HG02973 (cell line): ENCODE data around the gene PTPN2.
"Not testable (repeated sequence)": the region's sequence is repeated elsewhere in the genome, so short reads cannot be mapped to it uniquely, and the experiment has no call there.

ENCODE experiments used
- ATAC-seq: cut with Tn5 transposase; IDR thresholded peaks from one replicate; pipeline ENCODE4 v1.9.1; 2021; ENCODE audit warnings: moderate library complexity; ENCODE audit not compliant: unreplicated experiment

PTPN2 gene

GRCh38 chr18:12895014-12895413, 11.0 kb upstream of the PTPN2 start:
- no peak for ATAC-seq

- no peak for ATAC-seq
Measured at GRCh38 chr18:12891561-12891960, 7.5 kb upstream of the PTPN2 start.

GRCh38 chr18:12890964-12891363, 6.9 kb upstream of the PTPN2 start:
- no peak for ATAC-seq

- no peak for ATAC-seq
Measured at GRCh38 chr18:12886498-12887126, 2.6 kb upstream of the PTPN2 start.

GRCh38 chr18:12885500-12885899, 1.5 kb upstream of the PTPN2 start:
- no peak for ATAC-seq

GRCh38 chr18:12884406-12885323, 628 bp upstream of the PTPN2 start:
- no peak for ATAC-seq

- peak; percentile 12 for ATAC-seq
Measured at GRCh38 chr18:12883372-12883683, 709 bp downstream of the PTPN2 start.

- no peak for ATAC-seq
Measured at GRCh38 chr18:12882453-12883371, 1.3 kb downstream of the PTPN2 start.

- no peak for ATAC-seq
Measured at GRCh38 chr18:12880541-12880910, 3.5 kb downstream of the PTPN2 start.

- ATAC-seq: no peak
Measured at GRCh38 chr18:12879840-12880540, 4.0 kb downstream of the PTPN2 start.

- not testable (repeated sequence) for ATAC-seq
Measured at GRCh38 chr18:12874992-12875391, 9.0 kb downstream of the PTPN2 start.

GRCh38 chr18:12873961-12874567, 10.0 kb downstream of the PTPN2 start:
- ATAC-seq: not testable (repeated sequence)

- no peak for ATAC-seq
Measured at GRCh38 chr18:12872408-12872807, 11.6 kb downstream of the PTPN2 start.

- ATAC-seq: no peak
Measured at GRCh38 chr18:12868576-12868975, 15.5 kb downstream of the PTPN2 start.

- ATAC-seq: no peak
Measured at GRCh38 chr18:12867441-12868123, 16.5 kb downstream of the PTPN2 start.

- ATAC-seq: no peak
Measured at GRCh38 chr18:12863687-12864216, 20.3 kb downstream of the PTPN2 start.

GRCh38 chr18:12862874-12863482, 21.1 kb downstream of the PTPN2 start:
- no peak for ATAC-seq

- ATAC-seq: no peak
Measured at GRCh38 chr18:12862467-12862866, 21.6 kb downstream of the PTPN2 start.

- ATAC-seq: no peak
Measured at GRCh38 chr18:12861637-12862036, 22.4 kb downstream of the PTPN2 start.
